ENCODE data around the gene FAM184B.

DNA sequence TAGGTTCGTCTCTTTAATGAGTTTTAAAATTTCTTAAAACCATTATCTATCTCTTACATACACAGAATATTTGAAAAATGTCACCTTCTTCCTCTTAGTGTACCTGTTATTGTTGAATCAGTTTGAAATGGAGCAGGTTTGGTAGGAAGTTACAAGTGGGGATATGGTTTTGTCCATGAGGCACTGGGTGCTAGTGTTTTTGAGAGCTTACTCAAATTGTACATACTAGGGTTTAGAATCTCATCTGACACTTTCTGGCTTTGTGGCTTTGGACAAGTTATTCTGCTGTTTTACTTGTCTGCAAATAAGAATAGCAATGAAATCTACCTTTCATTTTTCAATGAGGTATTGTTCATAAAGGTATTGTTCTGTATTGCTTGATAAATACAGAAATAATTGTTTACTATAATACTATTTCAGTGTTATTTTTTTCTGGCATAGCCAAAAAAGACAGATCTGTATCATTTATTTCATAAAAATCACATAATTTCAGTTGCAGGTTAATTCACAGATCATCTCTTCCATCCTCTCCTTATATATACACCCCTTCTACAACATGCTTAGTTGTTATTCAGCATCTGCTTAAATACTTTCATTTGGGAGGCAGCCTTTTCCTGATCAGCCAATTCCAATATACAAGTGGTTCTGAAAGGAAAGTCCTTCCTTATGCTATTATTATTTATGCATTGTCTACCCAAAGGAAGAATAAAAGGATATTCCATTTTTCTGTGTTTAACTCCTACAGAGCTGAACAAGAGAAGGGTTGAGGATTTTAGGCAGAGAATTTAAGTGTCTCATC, 42.6 kb upstream of the FAM184B start:
- TF ChIP-seq, protein P1, sequence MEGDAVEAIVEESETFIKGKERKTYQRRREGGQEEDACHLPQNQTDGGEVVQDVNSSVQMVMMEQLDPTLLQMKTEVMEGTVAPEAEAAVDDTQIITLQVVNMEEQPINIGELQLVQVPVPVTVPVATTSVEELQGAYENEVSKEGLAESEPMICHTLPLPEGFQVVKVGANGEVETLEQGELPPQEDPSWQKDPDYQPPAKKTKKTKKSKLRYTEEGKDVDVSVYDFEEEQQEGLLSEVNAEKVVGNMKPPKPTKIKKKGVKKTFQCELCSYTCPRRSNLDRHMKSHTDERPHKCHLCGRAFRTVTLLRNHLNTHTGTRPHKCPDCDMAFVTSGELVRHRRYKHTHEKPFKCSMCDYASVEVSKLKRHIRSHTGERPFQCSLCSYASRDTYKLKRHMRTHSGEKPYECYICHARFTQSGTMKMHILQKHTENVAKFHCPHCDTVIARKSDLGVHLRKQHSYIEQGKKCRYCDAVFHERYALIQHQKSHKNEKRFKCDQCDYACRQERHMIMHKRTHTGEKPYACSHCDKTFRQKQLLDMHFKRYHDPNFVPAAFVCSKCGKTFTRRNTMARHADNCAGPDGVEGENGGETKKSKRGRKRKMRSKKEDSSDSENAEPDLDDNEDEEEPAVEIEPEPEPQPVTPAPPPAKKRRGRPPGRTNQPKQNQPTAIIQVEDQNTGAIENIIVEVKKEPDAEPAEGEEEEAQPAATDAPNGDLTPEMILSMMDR (IDR thresholded peaks at IDR 0.05; ENCODE audit: poor library complexity, severe bottlenecking) = no peak
- TF ChIP-seq POLR2AphosphoS5 (IDR thresholded peaks at IDR 0.05) = no peak
- TF ChIP-seq TAF1 (IDR thresholded peaks at IDR 0.05; ENCODE audit: low read depth) = no peak
- TF ChIP-seq EZH2 (IDR thresholded peaks at IDR 0.05; ENCODE audit: borderline replicate concordance, insufficient read depth, low read length, poor library complexity, severe bottlenecking) = no peak
- TF ChIP-seq RAD21 (conservative IDR thresholded peaks at IDR 0.05) = no peak

Measured in neural cell (in vitro differentiated cells).